ENCODE results near the gene TAPBP. TPM values are rescaled to one million over a fixed set of nuclear protein-coding genes. Genes with fewer than 3 reads are reported as not detected.
"Not testable (repeated sequence)": the region's sequence is repeated elsewhere in the genome, so short reads cannot be mapped to it uniquely, and the experiment has no call there.

Gene TAPBP
- total RNA-seq, 1 donor from 2014 or later, result 10.2 TPM

- peak; percentile 58 to 77 for DNase-seq (ENCODE audit: low spot score in 2 of 2)
- FAIRE-seq, result no peak
Measured at GRCh38 chr6:33297956-33298772, 15.7 kb downstream of the TAPBP start.

- FAIRE-seq (no peak), DNase-seq (ENCODE audit: low spot score in 2 of 2) (peak in 1 of 2 donors; percentile 31)
Measured at GRCh38 chr6:33297406-33297955, 16.4 kb downstream of the TAPBP start.

- no peak for FAIRE-seq
- DNase-seq (ENCODE audit: low spot score in 2 of 2), result no peak
Measured at GRCh38 chr6:33296797-33297405, 17.0 kb downstream of the TAPBP start.

- no peak for DNase-seq (ENCODE audit: low spot score in 2 of 2)
- no peak for FAIRE-seq
Measured at GRCh38 chr6:33295621-33296369, 18.1 kb downstream of the TAPBP start.

- DNase-seq (ENCODE audit: low spot score in 2 of 2), result no peak
- no peak for FAIRE-seq
Measured at GRCh38 chr6:33294086-33294823, 19.6 kb downstream of the TAPBP start.

GRCh38 chr6:33292996-33293682 is 20.7 kb downstream of the TAPBP start:
- DNase-seq (ENCODE audit: low spot score in 2 of 2) (no peak), FAIRE-seq (no peak)

GRCh38 chr6:33290459-33290858 is 23.4 kb downstream of the TAPBP start:
- FAIRE-seq (no peak), DNase-seq (ENCODE audit: low spot score in 2 of 2) (no peak)

GRCh38 chr6:33289784-33290315 is 24.0 kb downstream of the TAPBP start:
- FAIRE-seq (no peak), DNase-seq (ENCODE audit: low spot score in 2 of 2) (no peak)

- DNase-seq (ENCODE audit: low spot score in 2 of 2), result peak; percentile 90 to 94
- FAIRE-seq, result no peak
Measured at GRCh38 chr6:33288921-33289783, 24.7 kb downstream of the TAPBP start, which contains the start of the genes PFDN6 and WDR46. Gene PFDN6 (plus strand): TSS chr6:33289601. CDS start chr6:33289857, 256 bp downstream. Gene WDR46 (minus strand): TSS chr6:33289239. CDS start chr6:33289170, 69 bp downstream.

- no peak for DNase-seq (ENCODE audit: low spot score in 2 of 2)
- no peak for FAIRE-seq
Measured at GRCh38 chr6:33288141-33288920, 25.5 kb downstream of the TAPBP start.

GRCh38 chr6:33286946-33287914 is 26.6 kb downstream of the TAPBP start:
- DNase-seq (ENCODE audit: low spot score in 2 of 2) (no peak), FAIRE-seq (no peak)

- not testable (repeated sequence) for FAIRE-seq
Measured at GRCh38 chr6:33285214-33285613, 28.7 kb downstream of the TAPBP start.

GRCh38 chr6:33280539-33280938 is 33.3 kb downstream of the TAPBP start:
- FAIRE-seq (no peak), DNase-seq (ENCODE audit: low spot score in 2 of 2) (no peak)

More at GRCh38 chr6:33285214-33285613, 28.7 kb downstream of the TAPBP start:
- not testable (repeated sequence) for DNase-seq (ENCODE audit: low spot score in 2 of 2)

GRCh38 chr6:33279971-33280511 is 33.8 kb downstream of the TAPBP start:
- FAIRE-seq (no peak), DNase-seq (ENCODE audit: low spot score in 2 of 2) (no peak)

GRCh38 chr6:33279257-33279695 is 34.6 kb downstream of the TAPBP start:
- FAIRE-seq, result no peak
- no peak for DNase-seq (ENCODE audit: low spot score in 2 of 2)

GRCh38 chr6:33278810-33279209 is 35.1 kb downstream of the TAPBP start:
- no peak for FAIRE-seq

More at GRCh38 chr6:33278810-33279209, 35.1 kb downstream of the TAPBP start:
- no peak for DNase-seq (ENCODE audit: low spot score in 2 of 2)
